Caco-2 (cell line): Measurements from ENCODE around the gene MYO5B. TPM values are rescaled to one million over a fixed set of nuclear protein-coding genes. Genes with fewer than 3 reads are reported as not detected.

Experiments used
- BruUV-seq: library from RNA; stranded (reverse); fragments of 400-500 nt; replicated peaks from 2 replicates; lab custom pipeline; 2021; lab: Mats Ljungman, UMichigan
- CTCF ChIA-PET: fragments of 300-600 bp; sonication (Branson Sonifier 250); formaldehyde crosslinking; loops from one replicate; lab custom pipeline; 2022; ENCODE audit warnings: antibody characterized with exemption; lab: Charles Lee
- POLR2A ChIA-PET: fragments of 300-600 bp; sonication (Branson Sonifier 250); formaldehyde crosslinking; loops from one replicate; lab custom pipeline; 2022; ENCODE audit warnings: antibody characterized with exemption; lab: Charles Lee
- DNase-seq, 2 experiments: peaks; one replicate each; pipeline versions ENCODE4 v3.0.0 to v3.0.0-alpha.2; 2020 to 2022
- H3K27me3 ChIP-seq: replicated peaks from 2 replicates; pipeline ENCODE4 v1.6.0; 2011; ENCODE audit warnings: low read length; ENCODE audit not compliant: control insufficient read depth, insufficient read depth
- H3K36me3 ChIP-seq: 2 replicates; pipeline ENCODE4 v1.5.1; 2011; ENCODE audit warnings: low read length; ENCODE audit not compliant: control insufficient read depth, insufficient read depth
- H3K4me1 ChIP-seq: fragments of 250-450 bp; sonication (Bioruptor Pico); 2 replicates; pipeline ENCODE4 v1.5.1; 2020; ENCODE audit warnings: mild to moderate bottlenecking
- H3K4me3 ChIP-seq: 2 replicates; pipeline ENCODE4 v1.5.1; 2011; ENCODE audit warnings: low read depth, mild to moderate bottlenecking, control low read depth, low read length
- H3K9me3 ChIP-seq: fragments of 250-450 bp; sonication (Bioruptor Pico); 2 replicates; pipeline ENCODE4 v1.5.1; 2020; ENCODE audit warnings: mild to moderate bottlenecking, moderate library complexity
- H3K27ac Mint-ChIP-seq: one replicate; pipeline ENCODE4 v1.8.0; 2022; ENCODE audit warnings: mixed read lengths; ENCODE audit not compliant: unreplicated experiment
- H3K27me3 Mint-ChIP-seq: one replicate; pipeline ENCODE4 v1.8.0; 2022; ENCODE audit warnings: mixed read lengths; ENCODE audit not compliant: insufficient read depth, unreplicated experiment
- H3K36me3 Mint-ChIP-seq: one replicate; pipeline ENCODE4 v1.8.0; 2022; ENCODE audit warnings: mild to moderate bottlenecking, mixed read lengths; ENCODE audit not compliant: insufficient read depth, unreplicated experiment
- H3K4me1 Mint-ChIP-seq: one replicate; pipeline ENCODE4 v1.8.0; 2022; ENCODE audit warnings: low read depth, mixed read lengths; ENCODE audit not compliant: unreplicated experiment
- H3K4me3 Mint-ChIP-seq: one replicate; pipeline ENCODE4 v1.8.0; 2022; ENCODE audit warnings: mild to moderate bottlenecking, moderate library complexity, mixed read lengths; ENCODE audit not compliant: unreplicated experiment
- H3K9me3 Mint-ChIP-seq: one replicate; pipeline ENCODE4 v1.8.0; 2022; ENCODE audit warnings: mixed read lengths; ENCODE audit not compliant: unreplicated experiment
- intact Hi-C: fragments of 100-400 bp; cut with micrococcal nuclease; formaldehyde crosslinking; loops from one replicate; pipeline ENCODE4 v1.10.0; 2022; ENCODE audit not compliant: unreplicated experiment
- total RNA-seq: library from RNA; stranded (reverse); gene quantifications from 2 replicates; pipeline ENCODE4 v1.2.3, GENCODE V29; 2022
- TF ChIP-seq, protein P1 (sequence below), 2 experiments: fragments of 200-600 bp in 1 of 2; IDR thresholded peaks; 1 replicate in 1 of 2; 2 replicates in 1 of 2; pipeline versions ENCODE4 v1.5.1 to v1.8.0; 2011 to 2022; ENCODE audit warnings: antibody characterized with exemption in 1 of 2, control low read depth in 1 of 2, inconsistent platforms in 1 of 2, low read depth in 1 of 2, low read length in 1 of 2, mild to moderate bottlenecking in 1 of 2, moderate library complexity in 1 of 2; ENCODE audit not compliant: insufficient read depth in 1 of 2, severe bottlenecking in 1 of 2, unreplicated experiment in 1 of 2

MYO5B gene
- total RNA-seq, 1 experiment from 2014 or later, result 28.3 TPM

DNA sequence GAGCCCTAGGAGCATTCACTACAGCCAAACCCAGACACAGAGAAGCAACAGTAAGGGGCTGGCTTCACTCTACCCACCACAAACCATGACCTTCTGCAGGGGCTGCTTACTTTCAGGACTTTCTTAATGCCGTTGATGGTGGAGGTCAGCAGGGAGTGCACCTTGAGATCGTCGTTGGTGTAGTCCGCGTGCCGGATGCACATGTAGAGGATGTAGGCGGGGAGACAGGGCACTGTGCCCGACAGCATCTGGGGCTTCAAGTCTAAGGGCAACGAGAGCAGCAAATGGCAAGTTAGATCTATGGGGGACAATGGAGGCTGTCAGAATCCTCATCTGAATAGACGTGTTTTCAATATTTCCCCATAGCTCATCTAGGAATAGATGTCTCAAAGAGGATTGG, 351.8 kb downstream of the MYO5B start:
- Mint-ChIP-seq H3K4me3 (no peak overlapping the region), H3K36me3 (peaks cover 6% of the 10 kb centered on the region), H3K27ac (no peak overlapping the region), H3K27me3 (no peaks in the 10 kb centered on the region), H3K4me1 (no peaks in the 10 kb centered on the region), H3K9me3 (no peaks in the 10 kb centered on the region)
- intact Hi-C loops, result no loop called here
- BruUV-seq, result no TSS peak
- H3K4me3 ChIP-seq, result no peak overlapping the region
- H3K36me3 ChIP-seq, result no peaks in the 10 kb centered on the region; the same call in 1 of the 2 replicates
- no peaks in the 10 kb centered on the region for H3K9me3 ChIP-seq
- no peaks in the 10 kb centered on the region for H3K27me3 ChIP-seq
- ChIA-PET POLR2A (no interaction called here), CTCF (no interaction called here)
- no peak for DNase-seq
- TF ChIP-seq, protein P1, sequence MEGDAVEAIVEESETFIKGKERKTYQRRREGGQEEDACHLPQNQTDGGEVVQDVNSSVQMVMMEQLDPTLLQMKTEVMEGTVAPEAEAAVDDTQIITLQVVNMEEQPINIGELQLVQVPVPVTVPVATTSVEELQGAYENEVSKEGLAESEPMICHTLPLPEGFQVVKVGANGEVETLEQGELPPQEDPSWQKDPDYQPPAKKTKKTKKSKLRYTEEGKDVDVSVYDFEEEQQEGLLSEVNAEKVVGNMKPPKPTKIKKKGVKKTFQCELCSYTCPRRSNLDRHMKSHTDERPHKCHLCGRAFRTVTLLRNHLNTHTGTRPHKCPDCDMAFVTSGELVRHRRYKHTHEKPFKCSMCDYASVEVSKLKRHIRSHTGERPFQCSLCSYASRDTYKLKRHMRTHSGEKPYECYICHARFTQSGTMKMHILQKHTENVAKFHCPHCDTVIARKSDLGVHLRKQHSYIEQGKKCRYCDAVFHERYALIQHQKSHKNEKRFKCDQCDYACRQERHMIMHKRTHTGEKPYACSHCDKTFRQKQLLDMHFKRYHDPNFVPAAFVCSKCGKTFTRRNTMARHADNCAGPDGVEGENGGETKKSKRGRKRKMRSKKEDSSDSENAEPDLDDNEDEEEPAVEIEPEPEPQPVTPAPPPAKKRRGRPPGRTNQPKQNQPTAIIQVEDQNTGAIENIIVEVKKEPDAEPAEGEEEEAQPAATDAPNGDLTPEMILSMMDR (IDR thresholded peaks at IDR 0.05; ENCODE audit: insufficient read depth in 1 of 2, low read depth in 1 of 2, low read length in 1 of 2, severe bottlenecking in 1 of 2, unreplicated experiment in 1 of 2), result no peak
- H3K4me1 ChIP-seq, result 0 out of 2 replicates have a peak, but pooled peaks cover 1% of the 10 kb centered on the region

DNA sequence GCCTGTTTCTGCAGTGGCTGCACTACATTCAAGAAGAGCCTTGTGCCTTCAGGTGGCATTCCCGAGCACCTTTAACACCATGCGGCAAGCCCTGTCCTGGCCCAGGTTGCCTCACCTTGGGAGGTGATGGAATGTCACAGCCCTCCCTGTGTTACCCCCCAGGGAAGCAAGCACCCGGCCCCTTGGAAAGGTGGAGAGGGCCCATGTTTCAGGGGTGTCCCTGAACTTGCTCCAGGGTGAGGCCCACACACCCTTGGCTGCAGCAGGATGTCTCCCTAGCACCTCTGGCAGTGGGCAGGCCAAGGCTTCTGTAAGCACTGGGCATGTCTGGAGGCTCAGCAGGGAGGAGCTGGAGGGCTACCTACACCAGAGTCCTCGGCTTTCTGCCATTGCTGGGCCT, 352.3 kb downstream of the MYO5B start:
- DNase-seq, result no peak
- Mint-ChIP-seq H3K4me3 (no peak overlapping the region), H3K4me1 (no peaks in the 10 kb centered on the region), H3K9me3 (no peaks in the 10 kb centered on the region), H3K36me3 (peaks cover 6% of the 10 kb centered on the region), H3K27ac (no peak overlapping the region), H3K27me3 (no peaks in the 10 kb centered on the region)
- intact Hi-C loops, result no loop called here
- 0 out of 2 replicates have a peak, but pooled peaks cover 5% of the 10 kb centered on the region for H3K4me1 ChIP-seq
- TF ChIP-seq, protein P1 (IDR thresholded peaks at IDR 0.05; ENCODE audit: insufficient read depth in 1 of 2, low read depth in 1 of 2, low read length in 1 of 2, severe bottlenecking in 1 of 2, unreplicated experiment in 1 of 2), result no peak
- no peaks in the 10 kb centered on the region for H3K9me3 ChIP-seq
- H3K36me3 ChIP-seq, result no peaks in the 10 kb centered on the region; the same call in none of the 2 replicates
- ChIA-PET CTCF (no interaction called here), POLR2A (no interaction called here)
- BruUV-seq, result no TSS peak
- H3K4me3 ChIP-seq, result no peak overlapping the region
- H3K27me3 ChIP-seq, result no peaks in the 10 kb centered on the region

DNA sequence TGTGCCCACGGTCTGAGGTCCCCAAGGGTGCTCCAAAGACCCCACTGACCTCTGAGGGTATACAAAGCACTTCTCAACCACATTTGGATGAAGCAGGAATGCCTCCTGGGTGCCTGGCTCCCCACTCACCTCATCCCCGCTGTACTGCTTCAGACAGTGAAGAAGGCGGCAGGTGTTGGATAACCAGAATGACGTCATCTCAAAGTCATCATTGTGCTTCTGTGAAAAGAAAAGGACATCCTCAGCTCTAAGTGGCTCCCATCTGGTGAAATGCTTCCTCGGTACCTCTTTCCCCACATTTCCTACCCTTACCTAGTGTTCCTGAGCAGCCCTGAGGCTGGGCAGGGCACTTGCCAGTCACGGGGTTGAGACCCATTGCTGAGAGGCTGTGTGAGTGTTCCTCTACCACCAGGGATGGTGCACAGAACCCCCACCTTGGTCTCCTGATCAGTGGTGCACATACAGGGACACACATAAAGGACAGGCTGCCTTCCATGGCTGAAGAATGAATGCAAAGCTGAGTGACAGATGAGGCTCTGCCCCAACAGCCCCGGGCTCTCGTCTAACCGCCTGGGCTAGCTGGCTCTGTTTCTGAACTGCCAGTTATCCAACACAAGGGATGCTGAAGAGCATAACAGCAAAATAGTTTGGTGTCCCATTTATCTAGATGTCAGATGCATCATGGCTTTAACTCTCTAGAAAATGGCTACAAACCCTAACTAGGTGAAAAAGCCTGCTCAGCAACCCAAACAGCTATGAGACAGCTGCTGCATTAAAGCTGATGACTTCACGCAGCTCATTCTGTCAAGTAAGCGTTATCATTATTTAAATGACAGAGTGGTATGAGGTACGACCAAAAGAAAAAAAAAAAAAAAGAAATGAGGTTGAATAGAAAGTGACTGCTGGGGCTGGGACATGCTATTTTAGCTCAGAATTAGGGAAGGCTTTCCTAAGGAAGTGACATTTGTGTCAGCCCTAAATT, 353.4 kb downstream of the MYO5B start:
- no peaks in the 10 kb centered on the region for H3K9me3 ChIP-seq
- DNase-seq, result no peak
- no TSS peak for BruUV-seq
- Mint-ChIP-seq H3K4me3 (no peak overlapping the region), H3K27ac (no peak overlapping the region), H3K9me3 (no peaks in the 10 kb centered on the region), H3K27me3 (no peaks in the 10 kb centered on the region), H3K36me3 (peaks cover 6% of the 10 kb centered on the region), H3K4me1 (no peaks in the 10 kb centered on the region)
- ChIA-PET CTCF (no interaction called here), POLR2A (no interaction called here)
- peaks cover 16% of the 10 kb centered on the region; the same call in 1 of the 2 replicates for H3K4me1 ChIP-seq
- TF ChIP-seq, protein P1 (IDR thresholded peaks at IDR 0.05; ENCODE audit: insufficient read depth in 1 of 2, low read depth in 1 of 2, low read length in 1 of 2, severe bottlenecking in 1 of 2, unreplicated experiment in 1 of 2), result no peak
- H3K4me3 ChIP-seq, result no peak overlapping the region
- H3K36me3 ChIP-seq, result no peaks in the 10 kb centered on the region; the same call in none of the 2 replicates
- intact Hi-C loops, result no loop called here
- no peaks in the 10 kb centered on the region for H3K27me3 ChIP-seq
